ENCODE measurements around the gene H2AZ2.
"Not testable (repeated sequence)": the region's sequence is repeated elsewhere in the genome, so short reads cannot be mapped to it uniquely, and the experiment has no call there.

The H2AZ2 gene

DNA sequence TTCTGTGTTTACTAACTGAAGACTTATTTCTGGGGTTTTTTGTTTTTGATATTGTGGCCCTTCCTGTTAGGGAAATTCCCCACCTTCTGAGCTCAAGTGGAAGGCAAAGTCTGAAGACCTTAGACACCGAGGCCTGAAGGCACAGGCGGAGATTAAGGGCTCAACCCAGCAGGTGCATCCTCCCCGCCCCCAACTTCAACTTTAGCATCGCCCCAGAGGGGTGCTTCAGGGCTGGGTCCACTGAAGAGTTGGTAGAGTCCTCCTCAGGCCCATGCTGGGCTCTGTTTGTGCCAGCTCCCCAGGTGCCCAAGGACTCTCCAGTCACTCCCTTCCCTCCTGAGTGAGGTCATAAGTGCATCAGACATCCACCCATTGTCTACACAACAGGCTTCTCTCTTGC, 60.8 kb downstream of the H2AZ2 start:
- H3K4me1 Mint-ChIP-seq = no peaks in the 10 kb centered on the region
- no peak overlapping the region for H3K4me3 Mint-ChIP-seq
- H3K36me3 Mint-ChIP-seq = peaks cover 4% of the 10 kb centered on the region
- H3K9me3 Mint-ChIP-seq = peaks cover 6% of the 10 kb centered on the region
- H3K27ac Mint-ChIP-seq = no peak overlapping the region
- H3K27me3 Mint-ChIP-seq = no peaks in the 10 kb centered on the region

DNA sequence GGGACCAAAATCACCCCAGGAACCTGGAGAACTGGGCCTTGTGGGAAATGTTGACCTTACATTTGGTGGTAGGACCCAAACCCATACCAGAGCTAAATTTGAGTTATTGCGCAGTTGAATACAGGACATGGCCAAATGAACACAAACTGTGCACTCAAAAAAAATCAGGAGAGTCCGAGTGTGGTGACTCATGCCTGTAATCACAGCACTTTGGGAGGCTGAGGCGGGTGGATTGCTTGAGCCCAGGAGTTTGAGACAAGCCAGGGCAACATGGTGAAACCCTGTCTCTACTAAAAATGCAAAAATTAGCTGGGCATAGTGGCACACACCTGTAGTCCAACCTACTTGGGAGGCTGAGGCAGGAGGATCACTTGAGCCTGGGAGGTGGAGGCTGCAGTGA, 62.7 kb downstream of the H2AZ2 start:
- H3K36me3 Mint-ChIP-seq, H3K4me1 Mint-ChIP-seq, H3K9me3 Mint-ChIP-seq, H3K4me3 Mint-ChIP-seq, H3K27ac Mint-ChIP-seq, H3K27me3 Mint-ChIP-seq: not testable (repeated sequence)

DNA sequence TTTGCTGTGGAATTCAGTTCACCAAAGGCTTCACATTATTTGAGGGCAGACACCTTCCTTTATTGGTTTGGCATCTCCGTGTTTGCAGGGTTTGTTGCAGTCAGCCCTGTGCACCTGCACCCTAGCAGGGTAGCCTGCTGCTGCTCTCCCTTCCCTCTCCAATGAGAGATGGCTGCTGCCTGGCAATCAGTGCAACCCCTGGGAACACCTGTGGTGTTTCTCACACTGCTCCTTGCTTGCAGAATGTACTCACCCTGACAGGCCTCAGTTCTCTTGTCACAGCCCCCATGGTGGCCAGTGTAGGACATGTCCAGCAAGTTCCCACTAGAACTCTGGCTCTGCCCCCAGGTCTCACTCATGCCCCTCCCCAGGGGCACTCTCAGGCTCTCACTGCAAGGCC, 63.5 kb downstream of the H2AZ2 start:
- Mint-ChIP-seq H3K27ac (no peak overlapping the region), H3K36me3 (peaks cover 4% of the 10 kb centered on the region), H3K4me3 (no peak overlapping the region), H3K9me3 (peaks cover 6% of the 10 kb centered on the region), H3K4me1 (no peaks in the 10 kb centered on the region), H3K27me3 (no peaks in the 10 kb centered on the region)

DNA sequence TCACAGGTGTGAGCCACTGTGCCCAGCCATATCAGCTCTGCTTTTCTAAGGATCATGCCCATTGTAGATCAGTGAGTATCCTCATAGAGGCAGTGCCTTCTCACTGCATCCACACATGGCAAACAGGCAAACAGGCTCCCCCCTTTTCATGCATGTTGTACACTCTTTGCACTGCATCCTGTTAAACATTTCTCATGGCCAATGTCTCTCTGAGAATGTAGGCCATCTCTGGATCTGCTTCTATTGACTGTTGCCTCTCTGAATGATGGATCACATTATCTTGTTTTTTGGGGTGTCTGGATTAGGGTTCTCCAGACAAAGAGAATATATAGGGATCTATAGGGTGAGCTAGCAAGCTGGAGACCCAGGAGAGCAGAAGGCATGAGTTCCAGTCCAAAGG, 64.5 kb downstream of the H2AZ2 start:
- Mint-ChIP-seq H3K36me3 (peaks cover 4% of the 10 kb centered on the region), H3K4me3 (no peak overlapping the region), H3K4me1 (no peaks in the 10 kb centered on the region), H3K27me3 (no peaks in the 10 kb centered on the region), H3K9me3 (peaks cover 6% of the 10 kb centered on the region), H3K27ac (no peak overlapping the region)

DNA sequence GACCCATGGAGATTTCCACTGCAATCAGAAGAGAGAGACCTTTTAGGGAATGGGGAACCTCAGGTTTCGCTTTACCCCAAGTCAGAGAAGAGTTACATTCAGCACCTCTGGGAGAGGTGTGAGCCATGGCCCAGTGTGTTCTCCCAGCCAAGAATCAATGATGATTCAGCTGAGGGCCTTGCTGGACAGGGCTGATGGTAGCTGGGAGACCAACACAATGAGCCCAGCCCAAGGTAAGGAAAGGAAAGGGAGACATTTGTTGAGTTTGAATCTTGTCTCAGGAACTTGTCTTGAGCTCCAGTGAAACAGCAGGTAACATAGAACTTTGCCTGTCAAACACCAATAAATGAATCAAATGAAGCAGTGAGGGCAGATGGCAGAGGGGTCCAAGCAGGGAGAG, 65.4 kb downstream of the H2AZ2 start:
- Mint-ChIP-seq H3K4me1 (no peaks in the 10 kb centered on the region), H3K27me3 (no peaks in the 10 kb centered on the region), H3K9me3 (peaks cover 6% of the 10 kb centered on the region), H3K36me3 (peaks cover 4% of the 10 kb centered on the region), H3K4me3 (no peak overlapping the region), H3K27ac (no peak overlapping the region)

Measured in activated naive CD4-positive, alpha-beta T cell treated with anti-CD3 and anti-CD28 coated beads, Interleukin-2, amount 50 U/mL, for 24 hours (primary cell).